HG03097 (cell line): ENCODE measurements around the gene TLR5.
A peak's percentile ranks its signal among the peaks of the same experiment; 100 is the strongest.
"Not testable (repeated sequence)": the region's sequence is repeated elsewhere in the genome, so short reads cannot be mapped to it uniquely, and the experiment has no call there.

ENCODE experiments used
- ATAC-seq: cut with Tn5 transposase; IDR thresholded peaks from one replicate; pipeline ENCODE4 v1.9.1; 2021; ENCODE audit not compliant: unreplicated experiment, low FRiP score

Gene TLR5, protein sequence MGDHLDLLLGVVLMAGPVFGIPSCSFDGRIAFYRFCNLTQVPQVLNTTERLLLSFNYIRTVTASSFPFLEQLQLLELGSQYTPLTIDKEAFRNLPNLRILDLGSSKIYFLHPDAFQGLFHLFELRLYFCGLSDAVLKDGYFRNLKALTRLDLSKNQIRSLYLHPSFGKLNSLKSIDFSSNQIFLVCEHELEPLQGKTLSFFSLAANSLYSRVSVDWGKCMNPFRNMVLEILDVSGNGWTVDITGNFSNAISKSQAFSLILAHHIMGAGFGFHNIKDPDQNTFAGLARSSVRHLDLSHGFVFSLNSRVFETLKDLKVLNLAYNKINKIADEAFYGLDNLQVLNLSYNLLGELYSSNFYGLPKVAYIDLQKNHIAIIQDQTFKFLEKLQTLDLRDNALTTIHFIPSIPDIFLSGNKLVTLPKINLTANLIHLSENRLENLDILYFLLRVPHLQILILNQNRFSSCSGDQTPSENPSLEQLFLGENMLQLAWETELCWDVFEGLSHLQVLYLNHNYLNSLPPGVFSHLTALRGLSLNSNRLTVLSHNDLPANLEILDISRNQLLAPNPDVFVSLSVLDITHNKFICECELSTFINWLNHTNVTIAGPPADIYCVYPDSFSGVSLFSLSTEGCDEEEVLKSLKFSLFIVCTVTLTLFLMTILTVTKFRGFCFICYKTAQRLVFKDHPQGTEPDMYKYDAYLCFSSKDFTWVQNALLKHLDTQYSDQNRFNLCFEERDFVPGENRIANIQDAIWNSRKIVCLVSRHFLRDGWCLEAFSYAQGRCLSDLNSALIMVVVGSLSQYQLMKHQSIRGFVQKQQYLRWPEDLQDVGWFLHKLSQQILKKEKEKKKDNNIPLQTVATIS

DNA sequence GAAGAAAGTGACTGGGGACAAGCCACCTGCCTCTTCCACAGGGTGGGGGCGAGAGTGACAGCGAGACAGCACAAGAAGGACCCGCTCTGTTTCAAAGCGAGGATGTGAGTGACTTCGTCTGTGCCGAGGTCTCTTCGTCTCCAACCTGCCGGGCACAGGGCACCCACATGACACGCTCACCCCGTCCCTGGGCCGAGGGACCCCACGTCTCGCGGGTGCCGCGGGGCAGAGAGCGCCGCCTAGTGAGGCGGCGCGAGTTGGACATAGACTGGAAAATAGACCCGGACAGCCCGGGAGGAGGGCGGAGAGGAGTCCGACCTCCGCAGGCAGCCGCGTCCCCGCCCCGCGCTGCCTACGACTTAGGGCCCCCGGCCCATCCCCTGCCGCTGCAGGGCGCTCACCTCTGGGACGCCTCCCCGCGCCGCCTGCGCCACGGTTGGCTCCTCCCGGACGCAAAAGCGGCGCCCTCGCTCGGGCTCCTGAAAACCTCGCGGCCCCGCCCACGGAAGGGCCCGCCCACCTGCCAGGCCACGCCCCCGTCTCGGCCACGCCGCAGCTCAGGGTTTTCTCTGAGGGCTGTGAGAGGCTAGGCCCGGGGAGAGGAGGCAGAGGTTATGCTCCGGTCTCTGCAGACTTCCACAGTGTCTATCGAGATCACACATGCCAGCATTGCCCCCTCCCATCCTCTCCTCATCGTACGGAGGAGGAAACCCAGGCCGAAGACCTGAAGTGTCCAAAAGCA is at the start of gene TLR5:
Gene TLR5, minus strand, starts transcription at position 454 of the 742 bp plus-strand sequence. CDS start 30,217 bp downstream, outside the sequence.
- ATAC-seq: peak; percentile 90

DNA sequence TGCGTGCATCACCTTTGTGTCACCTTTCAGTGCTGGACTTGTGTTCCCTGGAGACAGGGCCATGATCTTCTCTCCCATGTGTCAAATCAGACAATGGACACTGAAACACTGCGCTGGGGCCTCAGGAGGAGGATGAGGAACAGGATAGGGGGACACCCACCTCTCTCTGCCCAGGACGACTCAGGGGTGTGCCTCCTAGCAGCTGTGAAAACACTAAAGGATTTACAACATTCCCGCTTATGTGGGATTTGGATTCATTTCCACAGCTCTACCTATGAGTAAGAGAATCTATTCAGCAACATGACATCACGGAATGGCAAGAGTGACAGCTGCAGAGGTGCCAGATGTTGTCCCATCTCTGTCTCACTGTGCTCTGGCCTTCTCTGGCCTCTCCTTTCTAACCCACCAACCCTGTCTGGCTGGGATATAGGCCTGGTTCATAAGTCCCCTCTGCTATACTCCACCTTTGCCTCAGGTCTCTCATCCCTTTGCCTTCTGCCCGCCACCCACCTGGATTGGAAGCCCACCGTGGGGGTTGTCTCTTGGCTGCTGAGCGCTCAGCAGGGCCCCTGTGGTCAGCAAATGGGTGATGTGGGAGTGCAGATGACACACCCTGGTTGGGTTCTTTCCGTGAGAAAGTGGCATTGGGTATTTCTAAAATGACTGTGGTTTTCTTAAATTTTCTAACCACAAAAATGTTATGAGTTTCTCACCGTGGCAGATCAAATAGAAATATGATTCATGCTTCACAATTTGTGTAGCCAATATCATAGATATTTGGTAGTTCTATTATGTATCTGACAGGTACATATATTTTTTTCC is 47.1 kb upstream of the TLR5 start:
- no peak for ATAC-seq

DNA sequence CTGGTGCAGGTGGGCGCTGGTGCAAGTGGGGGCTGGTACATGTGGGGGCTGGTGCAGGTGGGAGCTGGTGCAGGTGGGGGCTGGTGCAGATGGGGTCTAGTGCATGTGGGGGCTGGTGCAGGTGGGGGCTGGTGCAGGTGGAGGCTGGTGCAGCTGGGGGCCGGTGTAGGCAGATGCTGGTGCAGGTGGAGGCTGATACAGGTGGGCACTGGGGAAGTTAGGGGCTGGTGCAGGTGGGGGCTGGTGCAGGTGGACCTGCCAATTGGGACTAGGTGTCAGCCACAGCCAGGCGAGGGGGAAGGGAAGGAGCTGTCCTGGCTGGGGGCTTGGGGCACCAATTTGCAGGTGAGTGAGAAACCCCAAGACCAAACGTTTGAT is 46.5 kb upstream of the TLR5 start:
- ATAC-seq: no peak

DNA sequence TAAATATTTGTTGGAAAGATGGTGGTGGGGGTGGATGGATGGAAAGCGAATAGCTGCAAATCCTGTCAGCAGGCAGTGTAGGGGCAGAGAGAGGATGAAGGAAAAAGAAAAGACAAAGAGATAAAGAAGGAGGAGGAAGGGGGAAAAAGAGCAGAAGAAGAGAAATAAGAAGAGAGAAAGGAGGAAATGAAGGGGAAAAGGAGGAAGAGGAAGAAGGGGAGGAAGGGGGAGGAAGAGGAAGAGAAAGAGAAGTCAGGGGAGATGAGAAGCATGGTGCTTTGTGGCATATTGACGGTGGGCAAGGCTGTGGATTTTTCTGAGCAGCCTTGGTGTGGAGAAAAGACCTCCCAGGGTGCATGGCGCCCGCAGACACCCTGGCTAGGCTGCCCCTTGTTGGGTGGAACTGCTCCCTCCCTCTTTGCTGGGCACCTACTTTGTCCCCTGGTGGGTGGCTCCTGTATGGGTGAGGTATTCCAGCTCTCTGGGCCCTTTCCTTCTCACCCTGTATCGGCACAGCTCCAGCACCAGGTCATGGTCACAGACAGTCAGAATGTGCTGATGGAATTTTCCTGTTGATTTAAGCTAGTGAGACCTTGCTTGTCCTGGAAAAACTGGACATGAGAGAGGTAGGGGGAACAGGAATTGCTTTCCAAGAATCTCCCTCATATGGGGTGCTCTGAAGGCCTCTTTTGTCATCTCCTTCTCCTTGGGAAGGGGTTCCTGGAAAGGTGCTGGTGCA is 45.7 kb upstream of the TLR5 start:
- no peak for ATAC-seq

DNA sequence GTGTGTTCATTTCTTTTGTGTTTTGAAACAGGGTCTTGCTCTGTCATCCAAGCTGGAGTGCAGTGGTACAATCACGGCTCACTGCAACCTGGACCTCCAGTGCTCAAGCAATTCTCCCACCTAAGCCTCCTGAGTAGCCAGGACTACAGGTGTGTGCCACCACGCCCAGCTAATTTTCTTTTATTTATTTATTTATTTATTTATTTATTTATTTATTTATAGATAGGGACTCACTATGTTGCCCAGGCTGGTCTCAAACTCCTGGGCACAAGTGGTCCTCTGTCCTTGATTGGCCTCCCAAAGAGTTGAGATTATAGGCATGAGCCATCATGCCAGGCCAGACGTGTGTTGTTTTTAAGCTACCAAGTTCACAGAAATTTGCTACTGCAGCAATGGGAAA is 43.8 kb upstream of the TLR5 start:
- ATAC-seq: no peak

DNA sequence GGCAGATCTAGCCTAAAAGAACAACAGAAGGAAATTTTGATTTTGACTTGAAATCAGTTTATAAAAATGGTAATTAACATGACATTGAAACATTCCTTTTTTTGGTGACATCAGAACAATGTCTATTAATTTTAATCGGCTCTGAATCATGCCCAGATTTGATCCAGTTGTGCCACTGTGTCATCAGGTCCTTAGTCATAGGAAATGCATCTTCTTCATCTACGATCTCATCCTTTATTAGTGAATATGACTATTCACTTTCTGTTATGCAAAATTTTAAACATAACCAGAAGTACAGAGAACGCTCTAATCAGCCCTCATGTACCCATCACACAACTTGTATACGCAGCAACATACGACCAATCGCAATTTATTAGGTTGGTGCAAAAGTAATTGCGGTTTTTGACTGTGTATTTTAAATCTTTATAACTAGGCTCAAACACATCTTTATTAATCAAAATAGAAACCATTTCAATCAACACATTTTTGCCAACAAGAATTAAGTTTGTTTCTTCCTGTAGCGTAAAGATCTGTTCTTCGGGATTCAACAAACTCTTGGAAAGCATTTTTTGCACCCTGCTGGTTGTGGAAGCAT is 40.3 kb upstream of the TLR5 start:
- ATAC-seq: no peak

DNA sequence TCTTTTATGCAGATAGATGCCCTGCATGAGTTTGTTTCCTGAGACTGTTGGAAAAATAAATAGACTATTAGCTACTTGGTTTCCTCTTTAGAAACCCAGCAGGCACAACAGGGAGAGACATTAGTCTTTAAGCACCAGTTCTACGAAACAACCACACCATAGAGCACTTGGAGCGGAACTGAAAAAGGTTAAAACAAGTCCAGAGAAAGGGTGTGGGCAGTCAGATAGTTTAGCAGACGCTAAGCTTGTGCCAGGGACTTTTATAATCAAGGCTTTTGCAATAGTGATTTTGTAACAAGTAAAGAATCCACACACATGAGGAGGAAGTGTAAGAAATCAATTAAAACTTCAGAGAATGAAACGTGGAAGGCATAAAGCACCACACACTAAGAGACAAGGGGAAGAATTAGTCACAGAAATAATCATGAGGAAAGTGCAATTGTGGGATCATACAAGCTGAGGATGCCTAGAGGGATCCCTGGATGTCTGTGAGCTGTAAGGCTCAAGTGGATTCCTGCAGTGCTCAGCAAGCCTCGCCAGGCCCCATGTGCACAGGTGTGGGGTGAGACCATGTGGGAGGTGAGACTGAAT is 37.8 kb upstream of the TLR5 start:
- no peak for ATAC-seq

DNA sequence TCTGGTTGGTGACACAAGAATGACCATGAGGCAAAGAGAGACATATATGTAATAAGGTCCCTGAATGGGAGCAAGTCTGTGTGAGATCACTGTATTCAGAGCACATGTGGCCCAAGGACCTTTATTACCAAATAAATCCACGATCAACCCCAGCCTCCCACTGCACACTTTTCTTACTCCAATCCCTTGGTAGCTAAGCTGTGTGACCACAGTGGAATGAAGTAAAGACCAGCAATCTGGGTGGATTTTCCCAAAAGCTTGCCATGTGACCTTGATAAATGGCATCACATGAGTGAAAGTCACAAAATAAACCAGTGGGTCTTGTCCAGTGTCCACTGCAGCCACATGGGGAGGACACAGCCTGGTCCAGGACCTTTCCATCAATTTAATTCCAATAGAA is 36.7 kb upstream of the TLR5 start:
- no peak for ATAC-seq

DNA sequence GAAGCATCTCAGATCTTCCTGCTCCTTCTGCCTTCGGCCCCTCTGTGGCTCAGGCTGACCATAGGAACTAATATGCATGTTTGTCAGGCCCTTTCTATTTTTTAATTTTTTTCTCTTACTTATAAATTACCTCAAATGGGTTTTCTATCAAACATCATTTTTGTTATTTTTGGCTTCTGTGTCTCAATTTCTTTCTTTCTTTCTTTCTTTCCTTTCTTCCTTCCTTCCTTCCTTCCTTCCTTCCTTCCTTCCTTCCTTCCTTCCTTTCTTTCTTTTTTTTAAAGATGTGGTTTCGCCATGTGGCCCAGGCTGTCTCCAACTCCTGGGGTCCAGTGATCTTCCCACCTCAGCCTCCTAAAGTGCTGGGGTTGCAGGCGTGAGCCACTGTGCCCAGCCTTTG is 36.2 kb upstream of the TLR5 start:
- ATAC-seq: no peak

DNA sequence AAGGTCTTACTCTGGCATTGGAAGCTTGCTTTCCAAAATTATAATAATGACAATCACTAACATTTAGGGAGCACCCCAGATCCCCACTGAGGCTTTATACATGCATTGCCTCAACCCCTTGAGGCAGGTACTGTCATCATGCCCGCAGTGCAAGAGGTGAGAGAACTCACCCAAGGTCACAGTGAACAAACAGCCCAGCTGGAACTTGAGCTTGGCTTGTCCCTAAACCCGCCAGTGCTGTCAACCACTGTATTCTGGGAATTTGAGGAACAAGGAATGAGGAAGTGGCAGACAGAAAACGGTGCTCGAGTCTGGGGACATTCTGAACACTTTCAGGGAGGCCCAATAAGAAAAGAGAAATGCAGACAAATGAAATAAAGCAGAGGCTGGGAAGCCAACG is 34.6 kb upstream of the TLR5 start:
- no peak for ATAC-seq

DNA sequence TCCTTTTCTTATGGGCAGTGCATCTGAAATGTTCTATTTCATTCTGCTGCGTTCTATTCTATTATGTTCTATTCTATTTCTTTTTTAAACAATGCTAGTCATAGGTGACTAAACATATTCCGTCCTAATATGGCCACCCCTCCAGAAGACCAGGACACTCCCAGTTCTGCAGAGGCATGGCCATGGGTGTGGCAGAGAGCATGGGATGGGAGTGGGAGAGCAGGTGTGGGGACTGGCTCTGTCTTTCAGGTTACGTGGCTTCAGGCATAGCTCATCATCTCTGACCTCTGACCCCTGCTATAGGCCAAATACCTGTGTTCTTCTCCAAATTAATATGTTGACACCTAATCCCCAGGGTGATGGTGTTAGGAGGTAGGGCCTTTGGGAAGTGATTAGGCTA is 33.4 kb upstream of the TLR5 start:
- no peak for ATAC-seq

DNA sequence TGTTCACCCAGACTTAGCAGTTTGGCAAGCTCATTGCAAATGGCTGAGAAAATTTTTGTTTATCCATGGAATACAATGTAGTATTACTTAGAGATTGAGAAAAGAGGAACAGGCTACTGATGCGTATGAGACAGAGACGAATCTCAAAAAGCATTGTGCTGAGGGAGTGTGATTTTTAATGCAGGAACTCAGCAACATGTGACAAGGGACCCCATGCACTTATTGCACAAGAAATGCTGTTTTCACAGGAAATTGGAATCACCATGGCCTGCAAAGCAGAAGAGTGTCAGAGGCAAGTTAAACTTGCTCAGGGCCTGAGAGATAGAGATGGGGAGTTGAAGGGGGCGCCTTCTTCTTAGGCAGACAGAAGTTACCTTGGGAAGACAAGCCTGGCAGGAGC is 32.6 kb upstream of the TLR5 start:
- ATAC-seq: no peak

DNA sequence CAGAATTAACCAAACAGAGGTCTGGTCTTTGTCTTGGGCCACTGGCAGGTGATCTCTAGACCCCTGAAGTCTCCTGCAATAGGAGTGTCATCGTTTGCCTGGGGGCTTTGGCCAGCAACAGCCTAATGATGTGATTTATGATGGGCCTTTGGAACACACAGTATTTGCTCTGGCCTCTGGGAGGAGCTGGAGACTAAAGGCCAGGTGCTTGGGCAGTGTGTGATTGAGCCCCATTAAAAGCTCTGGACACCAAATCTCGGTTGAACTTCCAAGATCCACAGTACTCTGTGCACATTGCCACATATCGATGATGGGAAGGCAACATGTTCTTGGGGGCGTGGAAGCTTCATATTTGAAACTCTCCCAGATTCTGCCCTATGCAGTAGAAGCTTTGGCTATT is 32.0 kb upstream of the TLR5 start:
- no peak for ATAC-seq

DNA sequence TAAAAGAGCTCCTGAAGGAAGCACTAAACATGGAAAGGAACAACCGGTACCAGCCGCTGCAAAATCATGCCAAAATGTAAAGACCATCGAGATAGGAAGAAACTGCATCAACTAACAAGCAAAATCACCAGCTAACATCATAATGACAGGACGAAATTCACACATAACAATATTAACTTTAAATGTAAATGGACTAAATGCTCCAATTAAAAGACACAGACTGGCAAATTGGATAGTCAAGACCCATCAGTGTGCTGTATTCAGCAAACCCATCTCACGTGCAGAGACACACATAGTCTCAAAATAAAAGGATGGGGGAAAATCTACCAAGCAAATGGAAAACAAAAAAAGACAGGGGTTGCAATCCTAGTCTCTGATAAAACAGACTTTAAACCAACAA is 26.4 kb upstream of the TLR5 start:
- ATAC-seq: not testable (repeated sequence)

DNA sequence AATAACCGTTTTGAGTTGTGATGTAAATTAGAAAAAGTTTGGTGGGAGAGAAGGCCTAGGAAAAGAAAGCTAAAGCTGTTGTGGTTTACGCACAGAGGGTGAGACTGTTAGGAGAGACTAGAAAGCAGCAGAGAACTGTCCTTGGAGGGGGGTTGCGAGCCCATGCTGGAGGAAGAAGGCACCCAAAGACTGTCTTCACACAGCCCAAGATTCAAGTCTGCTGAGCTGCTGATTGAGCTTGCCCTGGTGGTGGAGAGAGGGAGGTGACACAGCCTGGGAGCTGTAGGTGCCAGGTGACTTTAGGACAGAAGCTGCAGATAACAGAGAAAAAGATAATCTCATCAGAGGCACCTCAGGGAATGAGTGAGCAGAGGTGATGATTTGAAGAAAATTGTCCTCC is 18.3 kb upstream of the TLR5 start:
- ATAC-seq: no peak

DNA sequence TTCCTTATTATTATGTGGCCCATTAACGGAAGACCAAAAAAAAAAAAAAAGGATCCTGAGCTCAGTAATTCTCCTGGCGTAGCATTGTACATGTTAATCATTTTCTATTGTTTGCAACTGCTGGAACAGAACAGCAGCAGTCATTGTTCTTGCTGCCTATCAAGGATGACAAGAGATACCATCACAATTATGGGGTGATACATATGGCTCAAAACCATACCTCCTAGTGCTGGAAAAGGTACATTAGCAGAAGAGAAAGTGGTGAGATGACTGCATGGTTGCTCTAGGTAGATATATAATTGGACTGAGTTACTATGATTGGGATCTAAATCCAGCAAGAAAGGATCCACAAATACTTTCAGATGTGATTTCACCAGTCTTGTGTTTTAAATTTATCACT is 13.3 kb upstream of the TLR5 start:
- ATAC-seq: no peak

DNA sequence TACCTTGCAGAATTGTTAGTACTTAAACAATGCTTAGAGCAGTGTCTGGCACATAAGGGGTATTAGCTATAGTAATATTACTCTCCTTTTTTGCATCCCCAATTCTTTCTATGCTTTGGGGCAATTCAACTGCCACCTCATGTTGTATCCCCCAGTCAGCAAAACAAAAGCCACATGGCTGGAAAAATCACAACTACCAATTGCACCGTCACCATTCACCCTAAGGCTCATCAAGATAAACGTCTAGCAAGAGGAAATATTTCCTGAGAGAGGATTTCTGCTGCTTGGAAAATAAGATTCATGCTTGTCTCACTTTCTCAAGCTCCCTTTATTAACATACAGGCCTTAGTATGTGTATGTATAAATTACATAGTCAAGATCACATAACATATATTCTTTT is 12.1 kb upstream of the TLR5 start:
- no peak for ATAC-seq

DNA sequence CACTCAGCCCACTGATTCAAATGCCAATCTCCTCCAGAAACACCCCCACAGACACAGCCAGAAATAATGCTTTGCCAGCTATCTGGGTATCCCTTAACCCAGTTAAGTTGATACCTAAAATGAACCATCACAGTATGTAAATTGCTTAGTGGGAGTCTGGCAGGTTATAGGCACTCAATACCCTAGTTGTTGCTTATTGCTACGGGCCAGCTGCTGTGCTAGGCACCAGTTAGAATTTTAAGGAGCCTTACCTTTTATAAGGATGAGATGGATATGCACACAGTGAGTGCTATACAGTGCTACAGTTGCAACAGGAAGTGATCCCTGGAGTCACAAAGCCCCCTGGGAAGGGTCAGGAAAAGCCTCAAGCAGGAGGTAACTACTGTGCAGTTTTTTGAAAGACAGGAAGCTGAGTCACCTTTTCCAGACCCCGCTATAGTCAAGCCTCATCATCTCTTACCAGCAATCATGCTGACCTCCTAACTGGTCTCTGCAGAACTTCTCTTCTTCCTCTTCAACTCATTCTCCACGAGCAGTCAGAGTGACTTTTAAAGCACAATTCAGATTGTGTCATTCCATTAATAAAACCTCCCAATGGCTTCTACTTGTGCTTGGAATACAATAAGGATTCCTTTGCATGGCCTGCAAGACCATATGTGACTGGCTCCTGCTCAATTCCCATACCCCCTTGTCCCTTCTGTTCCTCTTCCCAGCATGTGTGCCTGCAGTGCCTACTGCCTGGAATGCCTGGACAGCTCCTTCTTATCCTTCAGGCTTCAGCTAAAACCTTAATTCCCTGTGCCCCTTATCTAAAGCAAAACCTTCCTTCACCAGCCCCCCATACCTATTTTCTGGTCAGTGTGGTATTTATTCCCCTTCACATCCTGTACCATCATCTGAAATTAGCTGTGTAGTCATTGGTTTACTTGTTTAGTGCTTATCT is 10.4 kb upstream of the TLR5 start:
- no peak for ATAC-seq
